ENCODE data around the gene RAP1GAP.

GRCh38 chr1:21677168-21677567, 8.0 kb upstream of the RAP1GAP start:
- TF ChIP-seq CTCF (IDR thresholded peaks at IDR 0.05 in 4 of 5, conservative IDR thresholded peaks at IDR 0.05 in 1 of 5) (no peak), POLR2A (IDR thresholded peaks at IDR 0.05) (no peak)

All from gastrocnemius medialis (tissue), 4 donors.